NB4 (cell line): Measurements from ENCODE around the gene SPATA32.
"Not testable (repeated sequence)": the region's sequence is repeated elsewhere in the genome, so short reads cannot be mapped to it uniquely, and the experiment has no call there.

ENCODE experiments used
- DNase-seq: peaks from one replicate; pipeline ENCODE4 v3.0.0; 2010; ENCODE audit warnings: low read depth
- H3K4me3 ChIP-seq: one replicate; pipeline ENCODE4 v1.5.1; 2011; ENCODE audit warnings: mild to moderate bottlenecking, low read depth, low read length, moderate library complexity
- MYC ChIP-seq: IDR thresholded peaks from 2 replicates; pipeline ENCODE4 v1.6.1; 2011; ENCODE audit warnings: low read depth, low read length
- POLR2A ChIP-seq: IDR thresholded peaks from 2 replicates; pipeline ENCODE4 v1.6.1; 2011; ENCODE audit warnings: mild to moderate bottlenecking; ENCODE audit not compliant: insufficient read length; ENCODE audit errors: extremely low read depth
- TF ChIP-seq, protein P1 (sequence below): IDR thresholded peaks from one replicate; pipeline ENCODE4 v1.5.1; 2012; ENCODE audit warnings: low read depth, low read length
- TF ChIP-seq, protein P2 (sequence below): IDR thresholded peaks from 2 replicates; pipeline ENCODE4 v1.6.1; 2011; ENCODE audit warnings: low read depth, low read length

The SPATA32 gene

DNA sequence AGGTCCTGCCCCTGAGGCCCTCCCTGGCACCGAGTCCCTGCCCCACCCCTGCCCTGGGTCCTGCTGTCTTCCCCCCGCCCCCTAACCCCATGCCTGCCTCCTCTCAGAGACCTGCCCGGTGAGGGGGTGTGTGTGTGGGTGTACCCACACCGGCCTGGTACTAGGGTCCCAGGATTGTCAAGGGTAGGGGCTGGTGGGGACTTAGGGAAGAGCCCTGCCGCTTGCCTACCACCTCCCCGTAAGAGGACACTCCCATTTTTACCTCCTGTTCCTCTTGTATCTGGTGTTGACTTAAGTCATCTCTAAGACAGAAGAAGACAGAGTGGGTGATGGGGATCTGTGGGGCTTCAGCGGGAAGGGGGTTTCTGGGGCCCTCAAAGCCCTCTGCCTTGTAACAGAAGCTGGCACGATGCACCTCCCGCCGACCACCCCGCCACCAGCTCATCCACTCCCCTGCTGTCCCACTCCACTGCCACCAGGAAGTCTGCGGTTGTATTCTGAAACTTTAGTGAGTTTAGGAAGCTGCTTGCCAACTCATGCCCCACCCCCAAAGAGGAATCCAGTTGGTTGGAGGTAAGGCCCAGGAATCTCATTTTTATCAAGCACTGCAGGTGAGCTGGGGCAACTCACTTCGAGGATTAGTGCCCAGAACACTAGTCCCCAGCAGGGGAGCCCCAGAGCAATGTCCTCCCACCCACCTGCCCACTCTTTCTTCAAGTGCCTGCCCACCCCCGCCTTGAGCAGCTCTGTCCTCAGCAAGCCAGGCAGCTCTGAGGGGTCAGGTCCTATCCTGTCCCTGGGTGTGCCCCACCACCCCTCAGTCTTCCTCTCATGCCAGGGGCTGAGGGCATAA lies 5.6 kb downstream of the SPATA32 start:
- H3K4me3 ChIP-seq, result no peak overlapping the region
- TF ChIP-seq, protein P1, sequence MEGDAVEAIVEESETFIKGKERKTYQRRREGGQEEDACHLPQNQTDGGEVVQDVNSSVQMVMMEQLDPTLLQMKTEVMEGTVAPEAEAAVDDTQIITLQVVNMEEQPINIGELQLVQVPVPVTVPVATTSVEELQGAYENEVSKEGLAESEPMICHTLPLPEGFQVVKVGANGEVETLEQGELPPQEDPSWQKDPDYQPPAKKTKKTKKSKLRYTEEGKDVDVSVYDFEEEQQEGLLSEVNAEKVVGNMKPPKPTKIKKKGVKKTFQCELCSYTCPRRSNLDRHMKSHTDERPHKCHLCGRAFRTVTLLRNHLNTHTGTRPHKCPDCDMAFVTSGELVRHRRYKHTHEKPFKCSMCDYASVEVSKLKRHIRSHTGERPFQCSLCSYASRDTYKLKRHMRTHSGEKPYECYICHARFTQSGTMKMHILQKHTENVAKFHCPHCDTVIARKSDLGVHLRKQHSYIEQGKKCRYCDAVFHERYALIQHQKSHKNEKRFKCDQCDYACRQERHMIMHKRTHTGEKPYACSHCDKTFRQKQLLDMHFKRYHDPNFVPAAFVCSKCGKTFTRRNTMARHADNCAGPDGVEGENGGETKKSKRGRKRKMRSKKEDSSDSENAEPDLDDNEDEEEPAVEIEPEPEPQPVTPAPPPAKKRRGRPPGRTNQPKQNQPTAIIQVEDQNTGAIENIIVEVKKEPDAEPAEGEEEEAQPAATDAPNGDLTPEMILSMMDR, result no peak
- TF ChIP-seq, protein P2, sequence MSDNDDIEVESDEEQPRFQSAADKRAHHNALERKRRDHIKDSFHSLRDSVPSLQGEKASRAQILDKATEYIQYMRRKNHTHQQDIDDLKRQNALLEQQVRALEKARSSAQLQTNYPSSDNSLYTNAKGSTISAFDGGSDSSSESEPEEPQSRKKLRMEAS, result no peak
- TF ChIP-seq POLR2A, result no peak
- no peak for TF ChIP-seq MYC
- peak; percentile 33 for DNase-seq

DNA sequence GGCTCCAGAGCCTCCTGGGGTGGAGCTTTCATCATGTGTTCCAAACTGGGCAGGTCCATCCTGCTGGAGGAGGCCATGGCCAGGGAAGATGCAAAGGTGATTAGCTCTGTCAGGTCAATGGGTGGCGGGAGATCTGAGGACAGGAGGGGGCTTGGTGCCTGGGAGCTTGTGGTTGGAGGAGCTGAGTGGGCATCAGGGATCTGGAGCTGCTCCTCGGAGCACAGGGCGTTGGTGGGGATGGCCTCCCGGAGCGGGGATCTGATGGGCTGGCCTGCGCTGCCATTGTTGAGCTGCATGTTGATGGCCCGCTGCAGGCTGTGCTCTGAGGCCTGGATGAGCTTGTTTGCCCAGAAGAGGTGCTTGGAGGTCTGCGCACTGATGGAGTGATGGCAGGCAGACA lies 6.5 kb downstream of the SPATA32 start:
- no peak for DNase-seq
- TF ChIP-seq MYC, result no peak
- TF ChIP-seq, protein P1, result no peak
- TF ChIP-seq POLR2A, result no peak
- TF ChIP-seq, protein P2, result no peak
- no peak overlapping the region for H3K4me3 ChIP-seq

DNA sequence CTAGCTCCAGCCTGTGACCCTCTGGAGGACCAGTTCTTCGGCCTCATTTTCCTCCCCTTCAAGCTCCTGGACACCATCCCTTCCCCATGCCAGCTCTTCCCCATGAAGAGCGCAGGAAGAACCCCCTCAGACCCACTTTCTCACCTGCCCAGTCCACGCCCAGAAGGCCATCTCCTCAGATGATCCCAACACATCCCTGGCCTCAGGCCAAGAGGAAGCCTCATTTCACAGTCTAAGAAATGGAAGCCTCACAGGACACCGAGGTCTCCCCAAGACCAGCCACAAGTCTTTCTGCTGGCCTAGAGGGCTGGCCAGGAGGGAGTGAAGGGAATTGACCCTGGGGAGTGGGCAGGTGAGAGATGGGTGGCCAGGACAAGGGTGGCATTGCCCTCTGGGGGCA lies 8.0 kb downstream of the SPATA32 start:
- H3K4me3 ChIP-seq, result no peak overlapping the region
- TF ChIP-seq, protein P2, result no peak
- no peak for TF ChIP-seq POLR2A
- TF ChIP-seq, protein P1, result no peak
- DNase-seq, result no peak

- not testable (repeated sequence) for DNase-seq, H3K4me3 ChIP-seq
Measured at GRCh38 chr17:45253237-45253636, 8.7 kb downstream of the SPATA32 start.

- DNase-seq, result no peak
- no peak for TF ChIP-seq MYC
- TF ChIP-seq, protein P1, result no peak
- TF ChIP-seq, protein P2, result no peak
- no peak for TF ChIP-seq POLR2A
- no peak overlapping the region for H3K4me3 ChIP-seq
Measured at GRCh38 chr17:45251931-45252330, 10.0 kb downstream of the SPATA32 start.

- TF ChIP-seq, protein P1, result no peak
- TF ChIP-seq MYC, result peak; percentile 54
- TF ChIP-seq, protein P2, result peak; percentile 26; the same call in 1 of the 2 replicates
- peak; percentile 73 for DNase-seq
- peak overlapping the region; percentile 58 for H3K4me3 ChIP-seq
Measured at GRCh38 chr17:45248132-45248957, 13.5 kb downstream of the SPATA32 start.
